Measurements from ENCODE around the gene MAP1LC3B2.

The MAP1LC3B2 gene

GRCh38 chr12:116540622-116541152, 18.5 kb upstream of the MAP1LC3B2 start:
- H3K9ac ChIP-seq, result no peak overlapping the region
- TF ChIP-seq, protein P1, sequence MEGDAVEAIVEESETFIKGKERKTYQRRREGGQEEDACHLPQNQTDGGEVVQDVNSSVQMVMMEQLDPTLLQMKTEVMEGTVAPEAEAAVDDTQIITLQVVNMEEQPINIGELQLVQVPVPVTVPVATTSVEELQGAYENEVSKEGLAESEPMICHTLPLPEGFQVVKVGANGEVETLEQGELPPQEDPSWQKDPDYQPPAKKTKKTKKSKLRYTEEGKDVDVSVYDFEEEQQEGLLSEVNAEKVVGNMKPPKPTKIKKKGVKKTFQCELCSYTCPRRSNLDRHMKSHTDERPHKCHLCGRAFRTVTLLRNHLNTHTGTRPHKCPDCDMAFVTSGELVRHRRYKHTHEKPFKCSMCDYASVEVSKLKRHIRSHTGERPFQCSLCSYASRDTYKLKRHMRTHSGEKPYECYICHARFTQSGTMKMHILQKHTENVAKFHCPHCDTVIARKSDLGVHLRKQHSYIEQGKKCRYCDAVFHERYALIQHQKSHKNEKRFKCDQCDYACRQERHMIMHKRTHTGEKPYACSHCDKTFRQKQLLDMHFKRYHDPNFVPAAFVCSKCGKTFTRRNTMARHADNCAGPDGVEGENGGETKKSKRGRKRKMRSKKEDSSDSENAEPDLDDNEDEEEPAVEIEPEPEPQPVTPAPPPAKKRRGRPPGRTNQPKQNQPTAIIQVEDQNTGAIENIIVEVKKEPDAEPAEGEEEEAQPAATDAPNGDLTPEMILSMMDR (conservative IDR thresholded peaks at IDR 0.05; ENCODE audit: low read depth, low read length), result no peak
- H3K27me3 ChIP-seq (ENCODE audit: insufficient read depth, low read depth), result no peaks in the 10 kb centered on the region
- H3K4me3 ChIP-seq (IDR thresholded peaks at IDR 0.05; ENCODE audit: insufficient read depth, low read depth, low read length), result no peak overlapping the region
- no peaks in the 10 kb centered on the region for H4K20me1 ChIP-seq (ENCODE audit: insufficient read depth)
- H2AFZ ChIP-seq (ENCODE audit: low read depth), result no peak overlapping the region
- no peak overlapping the region for H3K4me2 ChIP-seq
- H3K36me3 ChIP-seq (ENCODE audit: insufficient read depth), result no peaks in the 10 kb centered on the region
- no peaks in the 10 kb centered on the region for H3K79me2 ChIP-seq (ENCODE audit: insufficient read depth, low read depth)
- H3K4me1 ChIP-seq (ENCODE audit: low read depth, poor library complexity, severe bottlenecking), result peaks cover 42% of the 10 kb centered on the region
- H3K27ac ChIP-seq, result no peak overlapping the region

DNA sequence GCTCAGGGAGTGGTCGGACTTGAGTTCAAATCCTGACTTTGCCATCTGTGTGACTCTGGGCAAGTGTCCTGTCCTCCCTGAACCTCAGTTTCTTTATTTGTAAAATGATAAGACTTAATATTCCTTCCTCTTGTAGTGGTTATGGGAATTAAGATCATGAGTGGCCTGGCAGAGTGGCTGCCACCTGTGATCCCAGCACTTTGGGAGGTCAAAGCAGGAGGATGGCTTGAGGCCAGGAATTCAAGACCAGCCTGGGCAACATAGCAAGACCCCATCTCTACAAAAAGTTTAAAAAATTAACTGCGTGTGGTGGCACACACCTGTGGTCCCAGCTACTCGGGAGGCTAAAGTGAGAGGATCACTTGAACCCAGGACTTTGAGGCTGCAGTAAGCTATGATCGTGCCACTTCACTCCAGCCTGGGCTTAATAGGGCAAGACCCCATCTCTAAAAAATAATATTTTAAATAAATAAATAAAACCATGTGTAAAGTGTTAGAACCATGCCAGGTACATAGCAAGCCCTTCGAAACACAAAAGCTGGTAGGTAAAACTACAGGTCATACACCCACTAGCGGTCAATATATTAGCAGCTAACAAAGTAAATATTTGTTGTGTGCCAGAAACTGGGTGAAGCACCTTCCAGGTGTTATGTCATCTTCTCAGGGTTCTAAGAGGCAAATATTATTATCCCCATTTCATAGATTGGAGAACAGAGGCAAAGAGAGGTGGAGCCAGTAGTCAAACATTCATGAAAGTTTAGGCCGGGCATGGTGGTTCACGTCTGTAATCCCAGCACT, 17.4 kb upstream of the MAP1LC3B2 start:
- H3K79me2 ChIP-seq (ENCODE audit: insufficient read depth, low read depth), result no peaks in the 10 kb centered on the region
- no peak overlapping the region for H3K9ac ChIP-seq
- peaks cover 36% of the 10 kb centered on the region for H3K4me1 ChIP-seq (ENCODE audit: low read depth, poor library complexity, severe bottlenecking)
- H3K27me3 ChIP-seq (ENCODE audit: insufficient read depth, low read depth), result no peaks in the 10 kb centered on the region
- H4K20me1 ChIP-seq (ENCODE audit: insufficient read depth), result no peaks in the 10 kb centered on the region
- H3K36me3 ChIP-seq (ENCODE audit: insufficient read depth), result no peaks in the 10 kb centered on the region
- H3K27ac ChIP-seq, result no peak overlapping the region
- TF ChIP-seq, protein P1 (conservative IDR thresholded peaks at IDR 0.05; ENCODE audit: low read depth, low read length), result no peak
- no peak overlapping the region for H2AFZ ChIP-seq (ENCODE audit: low read depth)
- H3K4me3 ChIP-seq (IDR thresholded peaks at IDR 0.05; ENCODE audit: insufficient read depth, low read depth, low read length), result no peak overlapping the region
- H3K4me2 ChIP-seq, result no peak overlapping the region

DNA sequence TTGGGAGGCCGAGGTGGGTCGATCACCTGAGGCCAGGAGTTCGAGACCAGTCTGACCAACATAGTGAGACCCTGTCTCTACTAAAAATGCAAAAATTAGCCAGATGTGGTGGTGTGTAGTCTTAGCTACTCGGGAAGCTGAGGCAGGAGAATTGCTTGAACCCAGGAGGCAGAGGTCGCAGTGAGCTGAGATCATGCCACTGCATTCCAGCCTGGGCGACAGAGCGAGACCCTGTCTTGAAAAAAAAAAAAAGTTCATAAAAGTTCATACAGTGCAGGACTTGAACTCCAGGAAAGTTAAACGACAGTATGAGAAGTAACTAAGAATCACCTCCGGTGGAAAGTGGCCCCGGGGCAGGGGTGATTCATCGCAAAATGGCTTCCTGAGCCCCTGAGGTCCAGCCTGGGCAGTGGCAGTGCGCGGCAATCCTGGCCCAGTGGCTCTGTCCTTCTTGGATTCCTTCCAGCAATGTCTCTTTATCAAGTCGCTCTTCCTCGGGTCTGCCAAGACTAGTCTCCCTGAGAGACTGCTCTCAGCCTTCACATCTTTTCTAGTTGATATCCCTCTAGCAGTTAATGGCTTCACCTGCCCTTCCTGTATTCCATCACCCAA, 16.7 kb upstream of the MAP1LC3B2 start:
- H3K9ac ChIP-seq, result no peak overlapping the region
- no peak overlapping the region for H3K4me2 ChIP-seq
- peaks cover 29% of the 10 kb centered on the region for H3K4me1 ChIP-seq (ENCODE audit: low read depth, poor library complexity, severe bottlenecking)
- H2AFZ ChIP-seq (ENCODE audit: low read depth), result no peak overlapping the region
- no peaks in the 10 kb centered on the region for H3K36me3 ChIP-seq (ENCODE audit: insufficient read depth)
- no peak overlapping the region for H3K27ac ChIP-seq
- no peak overlapping the region for H3K4me3 ChIP-seq (IDR thresholded peaks at IDR 0.05; ENCODE audit: insufficient read depth, low read depth, low read length)
- no peaks in the 10 kb centered on the region for H3K27me3 ChIP-seq (ENCODE audit: insufficient read depth, low read depth)
- TF ChIP-seq, protein P1 (conservative IDR thresholded peaks at IDR 0.05; ENCODE audit: low read depth, low read length), result no peak
- H4K20me1 ChIP-seq (ENCODE audit: insufficient read depth), result no peaks in the 10 kb centered on the region
- no peaks in the 10 kb centered on the region for H3K79me2 ChIP-seq (ENCODE audit: insufficient read depth, low read depth)

- Histone ChIP-seq H3K79me2 (ENCODE audit: insufficient read depth, low read depth) (no peaks in the 10 kb centered on the region), H3K9ac (no peak overlapping the region), H3K4me1 (ENCODE audit: low read depth, poor library complexity, severe bottlenecking) (peaks cover 7% of the 10 kb centered on the region), H3K36me3 (ENCODE audit: insufficient read depth) (no peaks in the 10 kb centered on the region), H3K27ac (no peak overlapping the region), H3K27me3 (ENCODE audit: insufficient read depth, low read depth) (no peaks in the 10 kb centered on the region), H2AFZ (ENCODE audit: low read depth) (no peak overlapping the region), H4K20me1 (ENCODE audit: insufficient read depth) (no peaks in the 10 kb centered on the region), H3K4me3 (IDR thresholded peaks at IDR 0.05; ENCODE audit: insufficient read depth, low read depth, low read length) (no peak overlapping the region), H3K4me2 (no peak overlapping the region)
- TF ChIP-seq, protein P1 (conservative IDR thresholded peaks at IDR 0.05; ENCODE audit: low read depth, low read length), result no peak
Measured at GRCh38 chr12:116544656-116545055, 14.5 kb upstream of the MAP1LC3B2 start.

Data from KMS-11 (cell line).